ENCODE results near the gene FKBP1B.

The FKBP1B gene

GRCh38 chr2:24047703-24048033 is 1.9 kb upstream of the FKBP1B start:
- H3K79me2 ChIP-seq (ENCODE audit: insufficient read depth, low read length) = peaks cover 40% of the 10 kb centered on the region
- H4K20me1 ChIP-seq (ENCODE audit: low read depth, low read length) = no peaks in the 10 kb centered on the region
- no peak for TF ChIP-seq EZH2phosphoT487 (conservative IDR thresholded peaks at IDR 0.05; ENCODE audit: low read length)
- TF ChIP-seq CTCF (IDR thresholded peaks at IDR 0.05; ENCODE audit: insufficient read depth, low read length, poor library complexity, severe bottlenecking) = no peak
- H3K9me2 ChIP-seq (replicated peaks; ENCODE audit: insufficient read depth, low read length) = no peaks in the 10 kb centered on the region
- no peak overlapping the region for H3K4me3 ChIP-seq (ENCODE audit: insufficient read depth, low read length, poor library complexity, severe bottlenecking)
- H3K9ac ChIP-seq (ENCODE audit: low read length) = peak overlapping the region; percentile 93
- peaks cover 17% of the 10 kb centered on the region for H3F3A ChIP-seq (ENCODE audit: insufficient read depth)
- no peaks in the 10 kb centered on the region for H3K36me3 ChIP-seq (ENCODE audit: low read length)
- H3K27me3 ChIP-seq (ENCODE audit: low read length) = no peaks in the 10 kb centered on the region
- peak overlapping the region; percentile 100 for H3K4me2 ChIP-seq (ENCODE audit: low read depth, low read length, poor library complexity, severe bottlenecking)
- no peak overlapping the region for H3K27ac ChIP-seq (ENCODE audit: low read depth, low read length)
- H2AFZ ChIP-seq (ENCODE audit: low read depth, low read length, severe bottlenecking) = peak overlapping the region; percentile 82
- H3K9me3 ChIP-seq (ENCODE audit: insufficient read depth, low read length) = no peaks in the 10 kb centered on the region

- no peak for TF ChIP-seq EZH2phosphoT487 (conservative IDR thresholded peaks at IDR 0.05; ENCODE audit: low read length)
- no peak for TF ChIP-seq CTCF (IDR thresholded peaks at IDR 0.05; ENCODE audit: insufficient read depth, low read length, poor library complexity, severe bottlenecking)
- Histone ChIP-seq H3K4me2 (ENCODE audit: low read depth, low read length, poor library complexity, severe bottlenecking) (peak overlapping the region; percentile 100), H3K4me3 (ENCODE audit: insufficient read depth, low read length, poor library complexity, severe bottlenecking) (peak overlapping the region; percentile 90), H3K9me2 (replicated peaks; ENCODE audit: insufficient read depth, low read length) (no peaks in the 10 kb centered on the region), H3K27ac (ENCODE audit: low read depth, low read length) (no peak overlapping the region), H4K20me1 (ENCODE audit: low read depth, low read length) (no peaks in the 10 kb centered on the region), H3K36me3 (ENCODE audit: low read length) (no peaks in the 10 kb centered on the region), H3K9me3 (ENCODE audit: insufficient read depth, low read length) (no peaks in the 10 kb centered on the region), H3F3A (ENCODE audit: insufficient read depth) (peaks cover 16% of the 10 kb centered on the region), H3K27me3 (ENCODE audit: low read length) (no peaks in the 10 kb centered on the region), H3K9ac (ENCODE audit: low read length) (peak overlapping the region; percentile 60), H3K79me2 (ENCODE audit: insufficient read depth, low read length) (peaks cover 31% of the 10 kb centered on the region), H2AFZ (ENCODE audit: low read depth, low read length, severe bottlenecking) (peak overlapping the region; percentile 89)
Measured at GRCh38 chr2:24048769-24049484, 614 bp upstream of the FKBP1B start.

GRCh38 chr2:24050041-24050979 is 769 bp downstream of the FKBP1B start:
- Histone ChIP-seq H3K4me3 (ENCODE audit: insufficient read depth, low read length, poor library complexity, severe bottlenecking) (peak overlapping the region; percentile 90), H2AFZ (ENCODE audit: low read depth, low read length, severe bottlenecking) (peak overlapping the region; percentile 89), H3F3A (ENCODE audit: insufficient read depth) (peaks cover 14% of the 10 kb centered on the region), H3K9me3 (ENCODE audit: insufficient read depth, low read length) (no peaks in the 10 kb centered on the region), H3K27me3 (ENCODE audit: low read length) (no peaks in the 10 kb centered on the region), H3K36me3 (ENCODE audit: low read length) (no peaks in the 10 kb centered on the region), H3K27ac (ENCODE audit: low read depth, low read length) (no peak overlapping the region), H3K9me2 (replicated peaks; ENCODE audit: insufficient read depth, low read length) (no peaks in the 10 kb centered on the region), H4K20me1 (ENCODE audit: low read depth, low read length) (no peaks in the 10 kb centered on the region), H3K4me2 (ENCODE audit: low read depth, low read length, poor library complexity, severe bottlenecking) (peak overlapping the region; percentile 100), H3K9ac (ENCODE audit: low read length) (peak overlapping the region; percentile 60), H3K79me2 (ENCODE audit: insufficient read depth, low read length) (peaks cover 17% of the 10 kb centered on the region)
- TF ChIP-seq EZH2phosphoT487 (conservative IDR thresholded peaks at IDR 0.05; ENCODE audit: low read length) = no peak
- no peak for TF ChIP-seq CTCF (IDR thresholded peaks at IDR 0.05; ENCODE audit: insufficient read depth, low read length, poor library complexity, severe bottlenecking)
